Right renal cortex interstitium (tissue), 3 donors: Measurements from ENCODE around the gene USP32. TPM values are rescaled to one million over a fixed set of nuclear protein-coding genes. Genes with fewer than 3 reads are reported as not detected.
"Not testable (repeated sequence)": the region's sequence is repeated elsewhere in the genome, so short reads cannot be mapped to it uniquely, and the experiment has no call there.

Experiments used
- DNase-seq, 3 donors: peaks; one replicate each; pipeline ENCODE4 v3.0.0-alpha.2; 2013; ENCODE audit warnings: low read depth in 3 of 3, low spot score in 2 of 3
- polyA plus RNA-seq, 3 donors: library from polyadenylated mRNA; unstranded; fragments of 120-200 nt; gene quantifications; one replicate each; pipeline ENCODE4 v1.2.1, GENCODE V29; 2013; ENCODE audit not compliant: insufficient read length in 3 of 3

The USP32 gene
- polyA plus RNA-seq, 3 donors = 44.0 to 45.9 (median 45.6) TPM

- DNase-seq = no peak
Measured at GRCh38 chr17:60345233-60345632, 46.7 kb downstream of the USP32 start.

- DNase-seq = not testable (repeated sequence)
Measured at GRCh38 chr17:60342492-60342891, 49.4 kb downstream of the USP32 start.

DNA sequence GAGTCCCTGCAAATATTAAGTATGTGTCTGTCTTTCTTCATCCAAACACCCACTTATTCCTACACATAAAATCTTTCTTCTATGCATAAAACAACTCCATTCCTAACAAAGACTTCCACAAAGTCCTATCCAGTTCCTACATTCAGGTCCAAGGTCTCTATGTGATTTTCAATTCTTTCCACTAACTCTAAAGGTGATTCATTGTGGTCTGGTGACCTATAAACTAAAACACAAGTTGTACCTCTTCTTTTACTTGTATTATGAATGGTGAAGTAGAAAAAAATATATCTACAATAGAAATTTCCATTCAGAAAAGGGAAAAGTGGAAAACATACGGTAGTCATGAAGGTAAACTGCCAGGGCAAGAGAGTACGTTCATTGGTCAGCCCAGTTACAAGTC is 56.6 kb downstream of the USP32 start:
- no peak for DNase-seq

DNA sequence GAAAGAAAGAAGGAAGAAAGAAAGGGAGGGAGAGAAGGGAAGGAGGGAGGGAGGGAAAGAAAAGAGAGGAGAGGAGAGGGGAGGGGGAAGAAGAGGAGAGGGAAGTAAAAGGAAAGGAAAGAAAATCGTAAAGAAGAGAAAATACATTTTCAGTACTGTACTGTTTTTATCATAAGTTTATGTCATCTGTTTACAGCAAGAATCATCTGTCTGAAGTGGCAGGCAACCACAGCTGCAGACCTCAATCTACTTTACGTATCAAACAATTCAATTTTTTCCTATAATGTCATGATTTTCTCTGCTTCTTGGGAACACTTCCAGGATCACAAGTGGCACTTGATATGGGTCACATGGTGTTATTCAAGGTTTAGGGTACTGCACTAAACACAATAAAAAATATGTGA is 58.3 kb downstream of the USP32 start:
- DNase-seq = no peak

- not testable (repeated sequence) for DNase-seq
Measured at GRCh38 chr17:60333072-60333471, 58.9 kb downstream of the USP32 start.

- DNase-seq = no peak
Measured at GRCh38 chr17:60332574-60332973, 59.4 kb downstream of the USP32 start.

GRCh38 chr17:60330731-60331130 is 61.2 kb downstream of the USP32 start:
- DNase-seq = no peak

DNA sequence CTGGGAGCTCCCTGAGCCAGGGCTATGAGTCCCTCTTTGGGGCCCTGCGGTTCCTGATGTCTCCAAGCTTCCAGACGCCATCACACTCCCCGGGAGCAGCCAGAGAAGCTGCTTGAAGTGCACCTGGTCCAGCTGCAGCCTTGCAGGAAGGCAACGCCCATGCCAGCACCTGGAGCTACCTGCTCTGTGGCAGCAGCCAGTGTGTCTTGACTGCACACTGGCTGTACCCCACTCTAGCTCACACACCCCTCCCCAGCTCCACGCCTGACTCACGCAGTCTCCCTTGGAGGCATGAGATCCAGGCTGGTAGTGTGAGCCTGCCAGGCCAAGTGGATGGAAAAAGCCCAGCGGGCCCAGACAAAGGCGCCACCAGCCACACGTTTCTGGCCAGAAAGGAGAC is 63.3 kb downstream of the USP32 start:
- no peak for DNase-seq

DNA sequence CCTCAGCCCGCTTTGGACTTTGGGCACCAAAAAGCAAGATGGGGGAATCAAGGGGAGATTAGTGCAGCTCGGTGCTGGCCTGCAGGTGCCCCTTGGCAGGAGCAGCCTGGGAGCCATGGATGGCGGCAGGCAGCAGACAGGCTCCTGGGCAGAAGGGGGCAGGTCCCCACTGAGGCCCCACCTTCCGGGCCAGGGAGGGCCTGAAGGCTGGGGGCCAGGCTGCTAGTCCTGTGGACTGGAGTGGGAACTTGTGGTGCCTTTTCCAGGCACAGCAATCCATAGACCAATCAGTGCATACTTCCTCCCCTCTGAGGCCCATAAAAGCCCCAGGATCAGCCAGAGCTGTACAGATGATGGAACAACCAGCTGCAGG is 64.0 kb downstream of the USP32 start:
- DNase-seq = no peak

- no peak for DNase-seq
Measured at GRCh38 chr17:60327134-60327900, 64.6 kb downstream of the USP32 start.

DNA sequence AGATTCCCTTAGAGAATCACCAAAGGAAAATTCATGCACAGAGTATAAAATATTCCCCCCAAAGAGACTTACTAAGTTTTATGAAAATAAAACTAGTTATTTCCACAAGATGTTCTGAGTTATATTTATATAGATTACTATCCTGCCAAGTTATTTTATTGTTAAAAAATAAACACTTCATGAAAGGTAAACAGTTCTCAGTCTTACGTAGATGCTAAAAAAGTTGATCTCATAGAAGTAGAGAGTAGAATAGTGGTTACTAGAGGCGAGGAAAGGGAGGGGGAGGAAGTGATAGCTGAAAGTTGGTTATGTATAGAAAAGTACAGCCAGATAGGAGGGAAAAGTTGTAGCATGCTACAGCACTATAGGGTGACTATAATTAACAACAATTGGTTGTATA is 65.2 kb downstream of the USP32 start:
- DNase-seq = no peak

DNA sequence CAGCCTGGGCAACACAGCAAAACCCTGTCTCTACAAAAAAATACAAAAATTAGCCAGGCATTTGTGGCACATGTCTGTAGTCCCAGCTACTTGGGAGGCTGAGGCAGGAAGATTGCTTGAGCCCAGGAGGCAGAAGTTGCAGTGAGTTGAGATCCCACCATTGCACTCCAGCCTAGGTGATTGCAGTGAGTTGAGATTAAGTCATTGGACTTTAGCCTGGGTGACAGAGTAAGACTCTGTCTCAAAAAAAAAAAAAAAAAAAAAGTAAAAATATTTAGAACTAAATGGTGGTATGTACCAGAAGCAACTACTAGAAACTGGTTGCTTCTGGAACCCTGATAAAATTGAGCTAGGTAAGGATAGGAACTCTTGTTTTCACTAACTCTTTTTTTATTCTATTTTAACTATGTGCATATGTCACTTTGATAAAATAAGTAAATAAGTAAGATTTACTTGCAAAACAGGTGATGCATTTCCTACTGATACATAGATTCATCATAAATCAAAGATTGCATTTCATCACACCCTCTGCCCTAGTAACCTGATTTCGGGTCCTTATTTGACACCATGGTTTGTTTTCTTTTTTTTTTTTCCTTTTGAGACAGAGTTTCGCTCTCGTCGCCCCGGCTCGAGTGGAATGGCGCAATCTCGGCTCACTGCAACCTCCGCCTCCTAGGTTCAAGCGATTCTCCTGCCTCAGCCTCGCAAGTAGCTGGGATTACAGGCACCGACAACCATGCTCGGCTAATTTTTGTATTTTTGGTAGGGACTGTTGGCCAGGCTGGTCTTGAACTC is 66.0 kb downstream of the USP32 start:
- DNase-seq = no peak

DNA sequence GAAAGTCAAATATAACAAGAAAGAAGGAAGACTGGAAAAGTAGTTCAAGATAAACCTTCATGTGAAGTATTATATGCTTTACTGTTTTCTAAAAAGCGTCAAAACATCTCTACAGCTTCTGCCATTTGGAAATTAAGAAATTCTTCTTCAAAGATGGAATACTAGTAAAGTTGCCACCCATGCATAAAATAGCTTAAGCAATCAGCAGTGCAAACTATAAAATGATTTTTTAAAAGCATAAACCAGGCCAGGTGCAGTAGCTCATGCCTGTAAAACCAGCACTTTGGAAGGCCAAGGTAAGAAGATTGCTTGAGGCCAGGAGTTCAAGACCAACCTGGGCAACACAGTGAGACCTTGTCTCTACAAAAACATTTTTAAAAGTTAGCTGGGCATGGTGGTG is 68.2 kb downstream of the USP32 start:
- DNase-seq = no peak

DNA sequence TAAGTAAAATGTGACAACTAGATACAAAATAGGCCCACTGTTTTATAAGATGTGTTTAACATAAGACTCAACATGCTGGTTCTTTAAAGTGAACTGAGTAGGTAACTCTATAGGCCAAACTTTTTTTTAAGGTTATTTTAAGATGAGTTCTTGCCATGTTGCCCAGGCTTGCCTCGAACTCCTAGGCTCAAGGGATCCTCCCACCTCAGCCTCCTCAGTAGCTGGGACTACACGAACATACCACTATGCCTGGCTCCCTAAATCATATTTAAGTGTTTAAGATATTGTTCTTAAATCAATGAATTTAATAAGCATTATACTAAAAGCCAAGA is 69.9 kb downstream of the USP32 start:
- DNase-seq = no peak

GRCh38 chr17:60321336-60322055 is 70.4 kb downstream of the USP32 start:
- no peak for DNase-seq

GRCh38 chr17:60318830-60319229 is 73.1 kb downstream of the USP32 start:
- no peak for DNase-seq

- no peak for DNase-seq
Measured at GRCh38 chr17:60318326-60318725, 73.6 kb downstream of the USP32 start.

GRCh38 chr17:60315650-60316049 is 76.3 kb downstream of the USP32 start:
- no peak for DNase-seq

DNA sequence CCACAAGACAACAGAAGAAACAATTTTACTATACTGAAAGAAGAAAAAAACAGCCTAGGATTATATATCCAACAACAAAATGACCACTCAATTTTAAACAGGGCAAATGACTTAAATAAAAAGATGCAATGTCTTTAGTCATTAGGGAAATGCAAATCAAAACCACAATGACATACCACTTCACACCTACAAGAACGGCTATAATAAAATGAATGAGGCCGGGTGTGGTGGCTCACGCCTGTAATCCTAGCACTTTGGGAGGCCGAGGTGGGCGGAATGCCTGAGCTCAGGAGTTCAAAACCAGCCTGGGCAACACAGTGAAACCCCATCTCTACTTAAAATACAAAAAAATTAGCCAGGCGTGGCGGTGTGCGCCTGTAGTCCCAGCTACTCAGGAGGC is 77.0 kb downstream of the USP32 start:
- DNase-seq = not testable (repeated sequence)

DNA sequence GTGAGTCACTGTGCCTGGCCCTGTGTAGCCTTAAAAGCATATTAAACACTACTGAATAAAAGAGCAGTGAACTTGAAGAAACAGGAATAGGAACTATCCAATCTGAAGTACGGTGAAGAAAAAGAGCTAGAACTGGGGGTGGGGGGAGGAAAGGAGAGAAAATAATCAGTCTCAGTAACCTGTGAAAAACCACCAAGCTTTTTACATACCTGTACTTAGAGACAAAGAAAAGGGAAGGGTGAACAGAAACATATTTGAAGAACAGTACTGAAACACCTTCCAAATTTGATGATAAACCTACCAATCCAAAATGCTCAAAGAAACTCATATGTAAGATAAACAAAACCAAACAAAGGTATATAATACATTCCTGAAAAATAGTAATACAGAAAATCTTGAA is 77.5 kb downstream of the USP32 start:
- no peak for DNase-seq

DNA sequence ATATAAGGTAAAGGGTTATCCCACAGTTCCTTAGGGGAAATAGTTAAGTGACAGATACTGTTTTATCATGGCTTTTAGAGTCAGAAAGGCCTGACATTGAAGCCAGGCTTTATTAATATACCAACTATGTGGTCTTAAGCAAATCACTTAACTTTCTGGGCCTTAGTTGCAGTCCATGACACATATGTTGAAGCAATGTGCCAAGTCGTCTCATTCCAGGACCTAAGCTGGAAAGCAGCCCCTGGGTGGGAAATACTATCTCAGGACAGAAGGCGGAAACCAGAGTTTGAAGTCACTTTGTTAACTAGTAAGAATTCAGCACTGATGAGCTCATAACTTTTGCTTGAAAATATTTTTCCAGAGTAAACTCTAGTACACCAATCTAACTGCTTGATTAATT is 80.0 kb downstream of the USP32 start:
- no peak for DNase-seq

GRCh38 chr17:60311186-60311585 is 80.7 kb downstream of the USP32 start:
- no peak for DNase-seq
